Fibroblast of lung (primary cell): ENCODE data around the gene COL8A2.

Experiments used
- CTCF ChIP-seq, 2 donors: IDR thresholded peaks in 1 of 2; conservative IDR thresholded peaks in 1 of 2; 1 replicate in 1 of 2; 2 replicates in 1 of 2; pipeline ENCODE4 v1.5.1; 2011 to 2012; ENCODE audit warnings: low read length in 2 of 2, control low read depth in 1 of 2, inconsistent platforms in 1 of 2, low read depth in 1 of 2, mild to moderate bottlenecking in 1 of 2
- EZH2 ChIP-seq: IDR thresholded peaks from 2 replicates; pipeline ENCODE4 v1.5.1; 2012; ENCODE audit warnings: low read length, control low read depth, mild to moderate bottlenecking; ENCODE audit errors: missing control alignments

GRCh38 chr1:36160388-36160948 lies 35.4 kb upstream of the COL8A2 start:
- TF ChIP-seq EZH2 (no peak), CTCF (conservative IDR thresholded peaks at IDR 0.05 in 1 of 2, IDR thresholded peaks at IDR 0.05 in 1 of 2; ENCODE audit: low read depth in 1 of 2, low read length in 2 of 2) (no peak)
